Measurements from ENCODE around the gene PHLDB1.
"Not testable (repeated sequence)": the region's sequence is repeated elsewhere in the genome, so short reads cannot be mapped to it uniquely, and the experiment has no call there.

Gene PHLDB1

GRCh38 chr11:118660681-118661424 is 53.4 kb downstream of the PHLDB1 start:
- DNase-seq = no peak

- DNase-seq = no peak
These were observed 54.2 kb downstream of the PHLDB1 start for GRCh38 chr11:118661425-118662301.

GRCh38 chr11:118662401-118663271 is 55.2 kb downstream of the PHLDB1 start:
- no peak for DNase-seq

GRCh38 chr11:118663381-118663780 is 56.0 kb downstream of the PHLDB1 start:
- DNase-seq = no peak

- DNase-seq = no peak
These were observed 56.5 kb downstream of the PHLDB1 start for GRCh38 chr11:118663902-118664301.

- no peak for DNase-seq
These were observed 59.0 kb downstream of the PHLDB1 start for GRCh38 chr11:118666371-118666770.

- DNase-seq = no peak
These were observed 62.6 kb downstream of the PHLDB1 start for GRCh38 chr11:118670063-118670462.

GRCh38 chr11:118671254-118671653 is 63.8 kb downstream of the PHLDB1 start:
- DNase-seq = no peak

- DNase-seq = no peak
These were observed 65.4 kb downstream of the PHLDB1 start for GRCh38 chr11:118672846-118673245.

- no peak for DNase-seq
These were observed 66.1 kb downstream of the PHLDB1 start for GRCh38 chr11:118673361-118674081.

- no peak for DNase-seq
These were observed 66.6 kb downstream of the PHLDB1 start for GRCh38 chr11:118674082-118674435.

GRCh38 chr11:118677977-118678376 is 70.6 kb downstream of the PHLDB1 start:
- DNase-seq = no peak

- DNase-seq = not testable (repeated sequence)
These were observed 71.5 kb downstream of the PHLDB1 start for GRCh38 chr11:118678908-118679307.

- no peak for DNase-seq
These were observed 72.1 kb downstream of the PHLDB1 start, which contains the start of gene TREH for GRCh38 chr11:118679483-118679882. Gene TREH (minus strand): TSS chr11:118679650. CDS start chr11:118679627, 23 bp downstream.

- no peak for DNase-seq
These were observed 75.0 kb downstream of the PHLDB1 start for GRCh38 chr11:118682372-118682771.

- DNase-seq = not testable (repeated sequence)
These were observed 75.5 kb downstream of the PHLDB1 start for GRCh38 chr11:118682939-118683338.

GRCh38 chr11:118684187-118684586 is 76.8 kb downstream of the PHLDB1 start:
- no peak for DNase-seq

GRCh38 chr11:118687906-118688305 is 80.5 kb downstream of the PHLDB1 start:
- no peak for DNase-seq

GRCh38 chr11:118688339-118688738 is 80.9 kb downstream of the PHLDB1 start:
- not testable (repeated sequence) for DNase-seq

- DNase-seq = no peak
These were observed 81.6 kb downstream of the PHLDB1 start for GRCh38 chr11:118688851-118689502.

GRCh38 chr11:118689503-118689851 is 82.1 kb downstream of the PHLDB1 start:
- DNase-seq = no peak
